HG03460 (cell line): ENCODE measurements around the gene FRA10AC1.
"Not testable (repeated sequence)": the region's sequence is repeated elsewhere in the genome, so short reads cannot be mapped to it uniquely, and the experiment has no call there.

Experiments
- ATAC-seq: cut with Tn5 transposase; IDR thresholded peaks from one replicate; pipeline ENCODE4 v1.9.1; 2021; ENCODE audit not compliant: unreplicated experiment

The FRA10AC1 gene

DNA sequence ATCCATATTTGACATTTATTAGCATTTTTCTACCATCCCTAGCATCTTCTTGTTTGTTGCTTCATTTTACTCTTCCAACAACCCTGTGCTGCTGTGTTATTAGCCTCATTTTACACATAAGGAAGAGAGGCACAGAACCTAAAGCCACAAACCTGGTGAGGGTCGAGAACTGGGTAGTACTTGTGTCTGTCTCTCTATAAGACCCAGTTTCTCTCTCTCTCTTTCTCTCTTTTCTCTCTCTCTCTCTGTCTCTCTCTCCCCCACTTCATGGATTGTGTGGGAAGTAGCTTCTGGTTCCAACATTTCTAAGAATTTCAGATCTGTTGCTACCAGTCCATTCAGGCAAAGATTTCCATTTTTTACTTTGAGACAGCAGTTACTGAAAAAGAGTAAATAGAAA is 1.4 kb upstream of the FRA10AC1 start:
- no peak for ATAC-seq

DNA sequence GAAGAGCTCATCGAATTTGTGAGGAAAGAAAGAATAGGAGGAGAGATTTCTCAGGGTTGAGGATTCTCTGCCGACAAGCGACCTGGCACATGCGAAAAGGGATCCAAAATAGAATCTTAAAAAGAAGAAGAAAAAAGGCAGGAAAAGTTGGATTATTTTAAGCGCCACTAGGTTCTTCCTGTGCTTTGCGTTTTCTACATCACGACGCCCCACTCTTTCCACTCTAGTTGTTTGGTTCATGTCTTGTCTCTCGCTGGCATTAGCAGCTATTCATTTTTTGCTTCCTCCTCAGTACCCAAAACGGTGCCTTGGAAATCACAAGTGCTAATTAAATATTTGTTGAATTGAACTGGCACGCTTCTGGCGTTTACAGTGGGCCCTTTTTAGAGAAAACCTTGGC is 674 bp upstream of the FRA10AC1 start:
- ATAC-seq, result peak; percentile 8

DNA sequence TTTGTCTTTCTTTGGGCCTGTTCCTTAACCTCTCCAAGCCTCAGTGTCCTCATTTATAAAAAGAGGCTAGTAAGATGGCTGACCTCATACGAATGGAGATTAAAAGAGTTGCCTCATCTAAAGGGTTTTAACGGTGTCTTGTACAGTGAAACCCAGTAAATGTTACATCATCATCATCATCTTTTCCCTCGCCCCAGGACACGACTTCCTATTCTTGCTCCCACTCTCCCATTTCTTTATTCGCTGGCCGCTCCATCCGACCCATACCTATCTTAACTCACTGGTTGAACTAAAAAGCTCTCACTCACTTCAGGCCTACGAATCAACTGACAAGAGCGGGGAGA is 554 bp downstream of the FRA10AC1 start:
- ATAC-seq, result no peak

DNA sequence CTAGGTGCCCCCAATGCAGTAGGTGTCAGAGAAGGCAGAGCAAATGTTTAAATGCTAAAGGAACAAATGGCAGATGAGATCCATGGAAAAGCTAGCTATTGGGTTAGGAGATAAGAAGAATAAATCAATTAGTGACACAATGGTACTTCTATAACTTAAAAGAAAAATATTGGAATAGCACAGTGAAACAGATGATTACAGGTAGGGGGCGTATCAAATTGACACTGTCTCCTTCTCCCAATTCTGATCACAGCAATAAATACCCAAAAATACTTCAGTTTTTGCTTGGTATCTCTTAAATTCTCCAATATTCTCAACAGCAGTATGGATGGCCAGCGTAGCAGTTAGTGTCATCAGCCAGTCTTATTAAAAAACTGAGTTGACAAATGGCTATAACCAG is 5.2 kb downstream of the FRA10AC1 start:
- ATAC-seq, result no peak

DNA sequence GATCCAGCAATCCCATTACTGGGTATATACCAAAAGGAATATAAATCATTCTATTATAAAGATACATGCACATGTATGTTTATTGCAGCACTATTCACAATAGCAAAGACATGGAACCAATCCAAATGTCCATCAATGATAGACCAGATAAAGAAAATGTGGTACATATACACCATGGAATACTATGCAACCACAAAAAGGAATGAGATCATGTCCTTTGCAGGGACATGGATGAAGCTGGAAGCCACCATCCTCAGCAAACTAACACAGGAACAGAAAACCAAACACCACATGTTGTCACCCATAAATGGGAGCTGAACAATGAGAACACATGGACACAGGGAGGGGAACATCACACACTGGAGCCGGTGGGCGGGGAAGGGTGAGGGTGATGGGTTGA is 5.8 kb downstream of the FRA10AC1 start:
- ATAC-seq, result not testable (repeated sequence)

DNA sequence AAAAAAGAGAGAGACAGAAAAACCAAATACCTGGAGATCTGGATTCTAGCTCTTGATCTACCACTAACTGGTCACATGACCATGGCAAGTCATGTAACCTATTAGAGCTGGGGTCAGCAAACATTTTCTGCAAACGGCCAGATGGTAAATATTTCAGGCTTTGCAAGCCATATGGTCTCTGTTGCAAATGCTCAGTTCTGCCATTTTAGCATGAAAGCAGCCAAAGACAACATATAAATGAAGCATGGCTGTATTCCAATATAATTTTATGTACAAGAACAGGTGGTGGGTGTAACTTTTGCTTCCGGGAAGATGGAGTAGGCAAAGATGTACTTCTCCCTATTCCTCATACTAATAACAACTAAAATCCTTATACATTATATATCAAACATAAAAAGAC is 6.7 kb downstream of the FRA10AC1 start:
- no peak for ATAC-seq

DNA sequence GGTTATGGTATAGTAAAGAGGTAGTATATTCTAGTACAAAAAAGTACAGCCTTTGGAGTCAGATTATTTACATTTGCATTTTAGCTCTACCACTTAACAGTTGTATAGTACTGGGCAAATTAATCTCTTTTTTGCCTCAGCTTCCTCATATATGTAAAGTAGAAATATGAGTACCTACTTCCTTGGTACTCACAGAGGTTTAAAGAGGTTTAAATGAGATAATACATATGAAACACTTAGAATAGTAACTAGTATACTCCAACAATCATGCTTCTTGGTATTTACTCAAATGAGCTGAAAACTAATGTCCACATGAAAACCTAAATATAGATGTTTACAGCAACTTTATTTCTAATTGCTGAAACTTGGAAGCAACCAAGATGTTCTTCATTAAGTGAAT is 14.7 kb downstream of the FRA10AC1 start:
- no peak for ATAC-seq

DNA sequence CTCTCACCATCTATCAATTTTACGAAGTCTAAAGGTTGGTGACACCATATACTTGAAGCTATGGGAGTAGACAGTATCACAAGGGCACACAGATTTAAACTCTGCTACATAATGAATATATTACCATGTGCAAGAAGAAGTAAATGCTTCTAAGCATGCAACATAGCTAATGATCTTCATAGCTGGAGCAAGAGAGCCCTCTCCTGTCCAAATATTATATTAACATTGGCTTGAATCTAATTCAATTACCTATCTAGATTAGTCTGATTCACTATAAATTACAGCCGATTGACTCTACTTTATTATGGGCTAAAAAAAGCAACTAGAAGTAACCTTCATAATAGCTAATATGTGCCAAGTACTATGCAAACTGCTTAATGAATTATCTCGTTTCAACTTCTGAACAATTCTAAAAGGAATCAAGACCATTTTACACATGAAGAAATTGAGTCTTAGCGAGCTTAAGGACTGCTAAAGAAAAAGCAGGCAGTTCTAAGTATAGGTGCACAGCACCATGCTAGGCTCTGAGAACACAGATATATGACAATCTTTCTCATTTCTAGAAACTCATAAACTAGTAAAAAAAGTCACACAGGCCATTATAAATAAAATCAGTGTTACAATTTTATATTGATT is 21.9 kb downstream of the FRA10AC1 start:
- no peak for ATAC-seq

DNA sequence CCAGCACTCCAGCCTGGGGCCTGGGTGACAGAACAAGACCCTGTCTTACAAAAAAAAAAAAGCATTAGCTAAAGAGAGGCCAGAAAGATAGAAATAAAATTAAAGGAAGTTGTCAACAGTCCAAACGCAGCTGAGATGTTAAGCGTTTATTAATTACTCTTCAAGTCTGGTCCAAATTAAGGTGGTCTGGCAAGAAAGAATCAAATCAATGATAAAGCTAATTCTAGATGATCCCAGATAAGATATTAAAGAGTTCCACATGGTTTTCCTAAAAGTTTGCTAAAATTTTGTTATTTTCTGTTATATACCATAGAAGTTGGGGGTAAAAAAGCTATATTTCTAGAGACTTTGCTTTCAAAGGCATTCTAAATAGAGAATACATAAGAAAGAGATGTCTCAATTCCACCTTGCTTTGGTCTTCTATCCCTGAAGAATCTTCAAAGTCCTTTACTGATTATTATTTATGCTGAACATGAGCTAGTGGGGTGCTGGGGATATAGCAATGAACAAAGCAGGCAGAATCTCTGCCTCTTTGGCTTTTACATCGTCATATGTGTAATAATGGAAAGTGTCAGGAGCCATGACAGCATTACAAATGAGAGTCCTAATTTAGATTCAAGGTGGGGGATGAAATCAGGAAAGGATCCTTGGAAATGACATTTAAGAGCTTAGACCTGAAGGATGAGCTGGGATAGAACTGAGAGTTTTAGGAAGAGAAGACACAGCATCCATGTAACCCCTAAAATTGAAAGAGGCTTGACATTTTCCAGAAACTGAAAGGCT is 23.4 kb downstream of the FRA10AC1 start:
- ATAC-seq, result no peak

DNA sequence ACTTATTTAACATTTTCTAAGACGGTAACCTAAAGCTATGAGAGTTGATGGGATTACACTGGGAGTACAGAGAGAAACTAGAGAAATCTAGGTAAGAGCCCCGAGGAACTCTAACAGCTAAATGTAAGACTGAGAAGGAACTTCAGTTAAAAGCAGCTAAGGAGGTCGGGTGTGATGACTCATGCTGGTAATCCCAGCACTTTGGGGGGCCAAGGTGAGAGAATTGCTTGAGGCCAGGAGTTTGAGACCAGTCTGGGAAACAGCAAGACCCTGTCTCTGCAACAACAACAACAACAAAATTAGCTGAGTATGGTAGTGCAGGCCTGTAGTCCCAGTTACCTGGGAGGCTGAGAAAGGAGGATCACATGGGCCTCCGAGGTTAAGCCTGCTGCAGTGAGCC is 24.0 kb downstream of the FRA10AC1 start:
- no peak for ATAC-seq

DNA sequence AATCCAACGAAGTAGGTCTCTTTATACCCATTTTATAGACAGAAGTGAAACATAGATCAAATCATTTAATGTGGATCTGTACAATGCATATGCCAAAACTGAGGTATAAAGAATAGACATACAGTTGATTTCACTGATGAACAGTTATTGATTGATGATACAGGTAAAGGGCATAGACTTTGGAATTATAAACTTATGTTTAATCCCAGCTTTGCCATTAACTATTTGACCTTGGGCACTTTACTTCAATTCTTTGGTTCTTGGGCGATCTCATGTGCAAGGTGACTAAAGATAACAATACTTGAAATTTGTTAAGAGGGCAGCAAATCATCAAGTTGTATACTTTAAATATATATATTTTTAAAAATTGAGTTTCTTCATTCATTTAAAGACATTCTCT is 28.6 kb downstream of the FRA10AC1 start:
- ATAC-seq, result no peak

DNA sequence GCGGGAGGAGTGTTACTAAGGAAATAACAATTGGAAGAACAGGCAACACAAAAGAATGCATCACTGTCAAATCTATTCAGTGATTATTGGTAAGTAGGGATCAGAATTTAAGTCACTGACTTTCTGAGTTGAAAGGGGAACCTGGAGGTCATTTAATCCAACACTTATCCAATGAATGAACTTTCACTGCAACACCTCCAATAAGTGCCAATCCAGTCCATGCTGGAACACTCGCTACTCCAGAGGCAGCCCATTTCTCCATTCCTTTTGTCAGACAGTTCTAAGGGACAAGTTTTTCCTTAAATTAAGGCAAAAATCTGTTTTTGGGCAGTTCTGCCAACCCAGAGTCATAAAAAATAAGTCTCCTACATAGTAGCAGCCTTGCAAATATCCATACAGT is 29.5 kb downstream of the FRA10AC1 start:
- ATAC-seq, result no peak

DNA sequence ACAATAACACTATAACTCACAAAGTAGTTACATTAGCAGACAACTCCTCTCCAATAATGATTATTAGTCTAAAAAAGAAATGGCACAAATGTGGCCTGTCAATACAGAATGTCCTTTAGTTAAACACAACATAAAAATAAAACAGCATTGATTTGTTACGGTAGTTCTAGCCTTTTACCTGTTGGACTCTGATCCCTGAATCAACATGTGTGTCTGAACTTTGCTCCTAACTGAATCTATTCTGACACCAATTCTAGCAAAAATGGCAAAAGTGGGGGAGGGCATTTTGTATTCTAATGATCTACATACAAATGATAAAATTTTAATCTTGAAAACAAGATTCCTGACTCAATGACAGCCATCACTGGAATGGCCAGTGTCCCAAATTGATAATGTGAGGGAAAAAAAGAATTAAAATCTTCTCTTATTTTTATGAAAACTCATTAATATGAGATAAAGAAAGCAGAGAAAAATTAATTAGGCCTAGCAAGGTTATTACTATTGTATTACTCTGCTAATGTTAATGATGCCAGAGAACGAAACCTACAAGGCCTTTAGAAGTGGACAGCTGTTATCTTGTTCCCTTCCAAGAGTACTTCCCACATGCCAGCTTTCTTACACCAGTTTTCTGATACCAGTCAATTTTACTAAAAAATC is 30.2 kb downstream of the FRA10AC1 start:
- ATAC-seq, result no peak

DNA sequence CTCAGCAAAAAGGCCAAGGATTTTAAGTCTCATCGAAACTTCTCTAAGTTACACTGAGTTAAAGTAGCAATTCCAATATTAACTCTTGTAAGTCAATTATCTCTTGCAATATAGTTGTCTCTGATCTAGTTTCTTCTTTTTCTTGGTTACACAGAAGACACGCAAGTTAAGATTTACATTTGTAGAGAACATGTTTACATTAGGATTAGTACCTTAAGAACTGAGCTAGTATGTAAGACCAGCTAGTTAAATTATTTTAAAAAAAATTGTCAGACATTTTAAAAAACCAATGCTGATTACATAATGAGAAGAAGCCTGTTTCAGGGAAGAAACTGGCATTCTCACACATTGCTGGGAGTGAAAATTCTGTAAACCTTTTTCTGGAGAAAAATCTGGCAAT is 31.4 kb downstream of the FRA10AC1 start:
- ATAC-seq, result no peak

DNA sequence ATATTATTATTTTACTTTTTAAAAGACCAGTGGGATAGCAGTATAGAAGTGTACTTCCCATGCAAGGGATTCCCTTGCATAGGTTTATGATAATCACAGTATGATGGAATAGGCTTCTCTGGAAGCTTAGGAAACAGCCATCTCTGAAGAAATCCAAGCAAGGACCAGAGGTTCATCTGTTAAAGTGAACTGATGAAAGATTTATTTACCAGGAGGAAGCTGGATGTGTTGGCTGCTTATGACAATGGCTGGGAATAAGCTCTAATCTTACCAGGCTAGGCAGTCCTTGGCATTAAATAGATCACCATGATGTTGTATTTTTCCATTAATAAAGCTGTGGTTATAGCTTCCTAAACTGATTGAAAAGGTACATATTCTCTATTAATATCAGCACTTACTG is 32.0 kb downstream of the FRA10AC1 start:
- ATAC-seq, result no peak

DNA sequence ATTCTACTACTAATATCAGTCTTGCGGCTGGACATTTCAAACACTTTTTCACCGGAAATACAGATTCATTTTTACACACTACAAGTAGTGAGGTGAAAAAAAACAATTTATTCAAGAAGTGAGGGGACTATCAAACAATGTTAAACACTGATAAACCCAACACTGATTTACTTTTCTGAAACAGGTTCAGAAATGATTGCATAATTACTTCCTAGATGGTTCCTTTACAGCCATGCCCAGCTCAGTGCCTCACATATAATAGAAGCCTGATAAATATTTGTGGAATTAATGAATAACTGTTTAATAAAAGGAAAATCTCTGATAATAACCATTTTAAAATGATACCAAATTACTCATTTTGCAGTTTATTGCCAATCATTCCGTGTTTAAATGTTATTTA is 34.6 kb downstream of the FRA10AC1 start:
- no peak for ATAC-seq

DNA sequence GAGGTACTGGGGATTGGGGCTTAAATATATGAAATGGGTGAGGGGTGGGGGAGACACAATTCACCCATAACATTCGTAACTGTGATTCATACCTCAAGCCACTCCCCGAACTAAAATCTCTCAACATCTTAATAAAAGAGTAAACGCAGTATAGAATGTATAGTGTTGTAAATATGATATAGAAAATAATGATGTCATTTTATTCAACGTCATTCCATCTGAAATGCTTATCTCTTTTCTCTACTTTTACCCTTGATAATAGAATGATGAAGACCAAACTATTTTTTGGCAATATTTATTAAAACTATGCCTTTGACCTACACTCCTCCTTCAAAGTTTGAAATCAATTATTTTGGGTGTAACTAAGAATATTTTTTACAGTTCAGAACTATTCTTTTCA is 36.4 kb downstream of the FRA10AC1 start:
- ATAC-seq, result no peak

DNA sequence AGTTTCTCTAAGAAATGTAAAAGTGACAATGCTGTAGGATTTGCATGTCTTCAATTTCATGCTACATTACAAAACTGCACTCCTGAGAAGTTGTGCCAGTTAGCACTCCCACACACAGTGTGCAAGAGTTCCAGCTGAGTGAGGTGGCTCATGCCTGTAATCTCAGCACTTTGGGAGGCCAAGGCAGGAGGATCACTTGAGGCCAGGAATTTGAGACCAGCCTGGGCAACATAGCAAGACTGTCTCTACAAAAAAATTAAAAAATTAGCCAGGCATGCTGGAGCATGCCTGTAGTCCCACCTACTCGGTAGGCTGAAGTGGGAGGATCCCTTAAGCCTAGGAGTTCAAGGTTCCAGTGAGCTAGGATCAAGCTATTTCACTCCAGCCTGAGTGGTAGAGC is 44.6 kb downstream of the FRA10AC1 start:
- no peak for ATAC-seq

DNA sequence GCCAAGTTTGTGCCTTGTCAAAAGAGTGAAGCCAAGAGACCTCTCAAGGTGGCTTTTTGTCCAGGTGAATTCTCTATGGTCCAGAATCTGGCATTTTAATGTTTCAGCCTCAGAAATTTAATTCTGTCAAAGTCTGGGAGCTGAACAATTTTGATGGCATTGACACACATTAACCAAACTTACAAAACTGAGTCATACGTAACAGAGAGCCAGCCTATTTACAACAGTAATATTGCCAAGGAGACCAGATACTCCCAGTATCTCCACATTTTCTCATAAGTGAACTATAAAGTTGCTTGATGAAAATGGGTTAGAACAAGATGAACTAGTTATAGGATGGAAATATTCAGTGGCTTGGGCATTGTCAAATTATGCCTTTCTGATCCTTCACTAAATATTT is 46.2 kb downstream of the FRA10AC1 start:
- ATAC-seq, result no peak

DNA sequence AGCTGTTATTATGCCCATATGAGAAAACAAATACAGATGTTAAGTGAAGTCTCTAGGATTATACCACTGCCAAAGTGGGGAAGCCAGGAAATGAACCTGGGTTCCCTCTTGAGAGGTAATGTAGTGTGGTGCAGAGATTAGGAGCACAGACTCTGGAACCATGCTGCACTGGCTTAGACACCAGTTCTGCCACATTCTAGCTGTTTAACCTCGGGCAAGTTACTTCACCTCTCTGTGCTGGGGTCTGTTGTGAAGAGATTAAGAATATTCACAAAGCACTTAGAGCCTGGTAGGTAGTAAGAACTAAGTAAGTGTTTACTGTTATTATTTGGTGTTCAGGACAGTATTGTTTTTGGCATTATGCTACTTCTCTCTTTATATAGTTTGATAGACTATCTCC is 48.2 kb downstream of the FRA10AC1 start:
- no peak for ATAC-seq

DNA sequence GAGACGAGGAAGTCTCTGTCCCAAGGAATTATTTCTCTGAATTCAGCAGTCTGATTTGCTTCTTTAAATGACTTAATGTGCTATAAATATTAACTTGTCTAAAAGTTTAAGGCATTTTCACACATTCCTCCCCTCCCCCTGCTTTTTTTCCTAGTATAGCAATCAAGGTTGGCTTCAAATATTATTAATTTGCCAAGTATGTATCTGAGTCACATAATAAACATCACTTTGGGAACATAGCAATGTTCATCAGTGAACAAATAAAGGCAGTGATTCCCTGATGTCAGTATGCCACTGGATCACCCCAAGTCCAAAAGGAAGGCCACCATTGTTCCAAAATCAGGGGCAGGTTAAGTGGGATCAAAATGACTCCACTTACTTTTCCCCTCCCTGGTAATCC is 49.5 kb downstream of the FRA10AC1 start:
- ATAC-seq, result no peak

DNA sequence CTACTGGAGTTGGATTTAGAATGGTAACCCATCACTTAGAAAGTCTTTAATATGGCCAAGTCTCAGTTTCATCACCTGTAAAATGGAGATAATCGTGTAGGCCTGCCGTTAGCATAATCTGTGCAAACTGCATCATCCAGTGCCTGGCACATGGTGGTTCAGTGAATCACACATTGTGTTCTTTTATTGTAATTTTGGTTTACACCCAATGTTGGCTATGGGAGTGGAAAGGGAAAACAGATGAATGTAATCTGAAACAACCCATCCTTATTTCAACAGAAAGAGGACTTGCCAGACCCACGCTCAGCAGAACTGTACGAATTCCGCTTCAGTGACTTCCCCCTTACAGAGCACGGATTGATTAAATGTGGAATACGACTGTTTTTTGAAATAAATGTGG is 62.6 kb downstream of the FRA10AC1 start:
- no peak for ATAC-seq
